Mucosa of stomach (tissue), 1 donor: Measurements from ENCODE around the gene C17orf67.

Experiments used
- H3K27me3 ChIP-seq: one replicate; pipeline ENCODE4 v1.7.0; 2013; ENCODE audit warnings: mild to moderate bottlenecking, low read length; ENCODE audit not compliant: control insufficient read depth, insufficient read depth
- H3K36me3 ChIP-seq: one replicate; pipeline ENCODE4 v1.7.0; 2013; ENCODE audit warnings: low read length; ENCODE audit not compliant: control insufficient read depth, insufficient read depth
- H3K4me1 ChIP-seq: one replicate; pipeline ENCODE4 v1.7.0; 2013; ENCODE audit warnings: mild to moderate bottlenecking, low read length; ENCODE audit not compliant: control insufficient read depth, insufficient read depth
- H3K4me3 ChIP-seq: one replicate; pipeline ENCODE4 v1.7.0; 2013; ENCODE audit warnings: low read length
- H3K9ac ChIP-seq: one replicate; pipeline ENCODE4 v1.7.0; 2013; ENCODE audit warnings: mild to moderate bottlenecking, low read length, moderate library complexity
- H3K9me3 ChIP-seq: one replicate; pipeline ENCODE4 v1.7.0; 2013; ENCODE audit warnings: mild to moderate bottlenecking, low read length, moderate library complexity; ENCODE audit not compliant: control insufficient read depth
- donor health status: Pancreatic carcinoma.

Gene C17orf67

DNA sequence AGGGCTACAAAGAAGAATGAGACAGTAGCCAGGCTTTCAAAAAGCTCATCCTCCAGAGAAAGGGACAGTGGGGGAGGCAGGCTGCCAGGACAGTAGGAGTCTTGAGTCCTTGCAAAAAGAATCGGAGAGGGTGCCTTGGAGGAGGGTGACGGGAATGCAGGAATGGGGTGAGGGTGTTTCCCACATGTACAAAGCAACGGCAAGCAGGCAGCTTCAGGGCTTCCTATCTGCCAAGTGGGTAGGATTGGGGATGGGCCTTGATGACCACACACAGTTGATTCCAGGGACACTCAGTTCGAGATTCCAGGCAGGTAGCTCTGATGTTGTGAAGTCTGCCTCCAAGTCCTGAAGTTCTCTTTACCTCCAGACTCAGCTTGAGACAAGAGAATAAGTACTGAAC is 54.4 kb downstream of the C17orf67 start:
- Histone ChIP-seq H3K9me3 (no peaks in the 10 kb centered on the region), H3K9ac (no peak overlapping the region), H3K27me3 (peaks cover 33% of the 10 kb centered on the region), H3K36me3 (no peaks in the 10 kb centered on the region), H3K4me1 (peaks cover 11% of the 10 kb centered on the region), H3K4me3 (no peak overlapping the region)

DNA sequence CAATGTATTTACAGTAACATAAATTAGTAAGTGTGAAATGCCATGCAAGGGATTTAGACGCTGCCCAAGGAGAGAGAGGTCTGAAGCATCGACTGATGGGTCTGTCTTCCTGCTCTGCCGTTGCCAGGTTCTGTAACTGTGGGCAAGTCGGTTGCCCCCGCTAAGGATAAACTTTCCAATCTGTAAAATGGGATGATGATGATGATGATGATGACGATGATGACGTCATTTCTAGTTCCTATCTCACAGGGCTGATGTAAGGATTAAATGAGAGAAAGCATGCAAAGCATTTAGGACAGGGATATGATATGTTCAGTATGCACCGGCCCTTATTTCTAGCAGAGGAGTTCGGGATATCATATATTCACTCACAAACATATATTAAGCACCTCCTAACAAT is 54.8 kb downstream of the C17orf67 start:
- H3K27me3 ChIP-seq: peaks cover 33% of the 10 kb centered on the region
- H3K9me3 ChIP-seq: no peaks in the 10 kb centered on the region
- no peak overlapping the region for H3K9ac ChIP-seq

DNA sequence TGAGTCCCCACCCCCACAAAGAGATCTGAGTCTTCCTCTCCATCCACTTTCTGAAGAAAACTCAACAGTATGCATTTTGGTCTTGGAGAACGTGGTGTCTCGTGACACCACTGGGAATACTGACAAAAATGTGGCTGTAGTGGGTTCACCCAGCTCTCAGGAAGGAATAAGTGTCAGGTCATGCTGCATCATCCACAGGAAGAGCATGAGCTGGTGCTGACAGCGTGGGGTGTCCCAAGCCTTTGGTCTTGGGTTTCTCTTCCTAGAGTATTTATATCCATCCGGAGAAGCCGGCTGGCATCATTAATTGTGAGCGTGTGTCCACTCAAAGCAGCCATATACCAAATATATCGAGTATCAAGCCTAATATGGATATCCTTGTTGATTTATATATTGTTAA is 55.9 kb downstream of the C17orf67 start:
- no peak overlapping the region for H3K4me3 ChIP-seq
- peaks cover 33% of the 10 kb centered on the region for H3K27me3 ChIP-seq
- no peaks in the 10 kb centered on the region for H3K36me3 ChIP-seq
- no peaks in the 10 kb centered on the region for H3K9me3 ChIP-seq
- H3K9ac ChIP-seq: no peak overlapping the region
- H3K4me1 ChIP-seq: peaks cover 10% of the 10 kb centered on the region

More for the DNA sequence above, 54.8 kb downstream of the C17orf67 start:
- Histone ChIP-seq H3K4me1 (peaks cover 10% of the 10 kb centered on the region), H3K4me3 (no peak overlapping the region), H3K36me3 (no peaks in the 10 kb centered on the region)

DNA sequence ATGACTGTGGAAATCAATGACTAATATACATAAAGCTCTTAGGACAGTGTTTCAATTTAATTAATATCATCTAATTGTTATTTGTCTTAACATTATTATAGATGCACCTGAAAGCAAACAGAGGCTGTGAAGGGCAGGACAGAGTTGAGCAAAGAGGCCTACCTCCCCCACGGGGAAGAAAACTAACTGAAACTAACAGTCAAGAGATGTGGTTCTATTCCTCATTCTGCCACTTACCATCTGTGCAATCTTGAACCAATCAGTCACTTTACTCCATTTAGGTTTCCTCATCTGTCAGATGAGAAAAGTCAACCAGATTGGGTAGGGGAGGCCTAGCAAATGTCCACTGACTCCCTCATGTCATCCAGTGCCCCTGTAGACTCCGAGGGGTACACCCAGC is 59.1 kb downstream of the C17orf67 start:
- Histone ChIP-seq H3K9ac (no peak overlapping the region), H3K27me3 (peaks cover 33% of the 10 kb centered on the region), H3K4me1 (peaks cover 1% of the 10 kb centered on the region), H3K4me3 (no peak overlapping the region), H3K9me3 (no peaks in the 10 kb centered on the region), H3K36me3 (no peaks in the 10 kb centered on the region)

DNA sequence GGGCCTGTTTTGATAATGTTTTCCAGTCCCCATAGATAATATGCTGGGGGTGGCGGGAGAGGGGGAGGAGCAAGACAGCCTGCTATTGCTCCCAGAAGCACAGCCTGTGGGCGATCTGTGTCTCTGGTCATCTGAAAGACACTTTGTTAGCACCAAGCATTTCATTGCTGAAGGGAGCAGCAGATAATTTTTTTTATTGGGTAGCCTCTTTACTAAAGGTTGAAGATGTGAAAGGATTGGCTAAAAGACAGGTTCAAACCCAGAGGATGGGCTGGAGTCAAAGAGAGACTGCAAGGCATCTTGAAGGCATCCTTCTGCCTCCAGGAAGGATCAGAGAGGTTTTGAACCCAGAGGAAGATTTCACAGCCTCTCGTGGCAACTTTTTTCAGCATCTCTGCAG is 60.6 kb downstream of the C17orf67 start:
- Histone ChIP-seq H3K4me1 (no peaks in the 10 kb centered on the region), H3K36me3 (no peaks in the 10 kb centered on the region), H3K9me3 (no peaks in the 10 kb centered on the region), H3K9ac (no peak overlapping the region), H3K27me3 (peaks cover 18% of the 10 kb centered on the region), H3K4me3 (no peak overlapping the region)

DNA sequence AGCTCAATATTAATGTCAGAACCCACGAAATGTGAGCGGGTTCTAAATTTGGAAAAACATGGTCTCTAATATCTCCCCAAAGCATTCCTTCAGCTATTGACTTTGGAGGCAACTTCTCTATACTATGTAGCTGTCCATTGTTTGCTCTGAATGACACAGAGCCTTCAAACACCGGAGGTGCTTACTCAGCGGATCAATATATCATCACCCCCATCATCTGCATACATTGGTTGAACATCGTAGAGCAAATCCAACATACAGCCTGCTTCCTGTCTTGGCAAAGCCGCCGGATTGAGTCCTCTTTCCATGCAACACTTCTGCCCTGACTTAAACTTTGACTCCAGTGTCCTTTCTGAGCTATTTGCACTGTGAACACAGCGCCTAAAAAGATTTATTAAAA is 61.3 kb downstream of the C17orf67 start:
- Histone ChIP-seq H3K4me1 (no peaks in the 10 kb centered on the region), H3K27me3 (peaks cover 22% of the 10 kb centered on the region), H3K9ac (no peak overlapping the region), H3K36me3 (no peaks in the 10 kb centered on the region), H3K4me3 (no peak overlapping the region), H3K9me3 (no peaks in the 10 kb centered on the region)

DNA sequence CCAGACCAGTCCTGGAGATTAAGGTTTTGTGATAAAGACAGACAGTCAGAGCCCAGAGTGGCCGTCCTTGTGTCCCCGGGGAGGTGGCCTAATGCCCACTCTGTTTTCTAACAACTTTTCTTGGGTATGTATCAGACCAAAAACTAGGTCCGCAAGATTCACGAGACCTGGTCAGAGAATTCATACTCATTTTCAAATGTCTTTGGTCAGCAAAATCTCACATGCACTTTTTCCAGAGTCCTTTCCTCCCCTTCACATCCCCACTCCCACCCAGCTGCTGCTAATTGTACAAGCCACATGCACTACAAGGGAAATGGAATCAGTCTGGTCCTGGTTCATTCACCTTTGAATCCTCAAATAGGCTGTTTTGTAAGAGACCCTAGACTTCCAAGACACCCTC is 61.7 kb downstream of the C17orf67 start:
- peaks cover 21% of the 10 kb centered on the region for H3K27me3 ChIP-seq
- no peaks in the 10 kb centered on the region for H3K4me1 ChIP-seq
- H3K9ac ChIP-seq: no peak overlapping the region
- no peaks in the 10 kb centered on the region for H3K36me3 ChIP-seq
- no peaks in the 10 kb centered on the region for H3K9me3 ChIP-seq
- no peak overlapping the region for H3K4me3 ChIP-seq

DNA sequence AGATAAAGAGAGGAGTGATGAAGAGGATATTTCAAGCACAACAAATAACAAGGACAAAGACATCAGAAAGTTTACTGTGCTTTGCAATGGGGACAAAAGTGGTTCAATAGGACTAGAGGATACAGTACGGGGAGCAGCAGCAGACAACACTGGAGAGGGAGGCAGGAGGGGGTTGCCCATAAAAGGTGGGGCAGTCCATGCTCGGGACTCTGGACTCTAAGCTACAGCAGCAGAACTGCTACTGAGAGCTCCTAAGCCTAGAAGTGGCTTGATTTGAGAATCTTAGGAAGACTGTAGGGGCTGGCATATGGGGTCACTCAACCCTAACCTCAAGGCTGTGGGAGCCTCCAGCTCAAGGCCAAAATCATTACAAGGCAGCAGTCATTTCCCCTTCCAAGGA is 62.2 kb downstream of the C17orf67 start:
- Histone ChIP-seq H3K27me3 (peaks cover 20% of the 10 kb centered on the region), H3K9me3 (no peaks in the 10 kb centered on the region), H3K9ac (no peak overlapping the region), H3K4me1 (no peaks in the 10 kb centered on the region), H3K36me3 (no peaks in the 10 kb centered on the region), H3K4me3 (no peak overlapping the region)

DNA sequence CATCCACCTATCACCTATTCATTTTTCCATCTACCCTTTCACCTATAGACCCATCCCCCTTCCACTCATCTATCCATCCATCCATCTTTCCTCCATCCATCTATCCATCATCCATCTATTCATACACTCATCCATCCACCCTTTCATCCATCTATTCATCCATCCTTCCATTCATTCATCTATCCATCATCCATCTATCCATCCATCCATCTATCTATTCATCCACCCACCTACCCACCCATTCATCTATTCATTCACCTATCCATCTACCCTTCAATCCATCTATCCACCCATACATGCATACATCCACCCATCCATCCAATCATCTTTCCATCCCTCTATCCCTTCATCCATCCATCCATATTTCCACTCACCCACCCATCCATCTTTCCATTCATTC is 63.3 kb downstream of the C17orf67 start:
- Histone ChIP-seq H3K27me3 (peaks cover 27% of the 10 kb centered on the region), H3K4me1 (no peaks in the 10 kb centered on the region), H3K9ac (no peak overlapping the region), H3K36me3 (no peaks in the 10 kb centered on the region), H3K9me3 (no peaks in the 10 kb centered on the region), H3K4me3 (no peak overlapping the region)

DNA sequence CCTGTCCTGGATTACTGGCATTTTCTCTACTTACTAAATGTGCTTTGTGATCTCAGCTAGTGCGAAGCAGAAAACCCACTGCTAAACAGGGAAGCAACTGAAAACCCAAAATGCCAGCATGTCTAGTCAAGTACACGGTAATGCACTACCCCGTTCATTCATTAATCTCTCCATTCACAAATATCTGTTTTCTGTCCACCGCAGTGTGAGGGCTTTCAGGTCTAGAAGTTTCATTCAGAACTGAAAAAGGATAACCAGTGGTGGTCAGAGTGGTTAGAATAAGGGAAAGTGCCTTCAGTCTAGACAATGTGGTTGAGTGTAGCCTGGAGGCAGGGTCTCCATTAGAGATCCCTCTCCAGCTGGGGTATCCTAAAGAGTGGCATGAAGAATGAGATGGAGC is 68.3 kb downstream of the C17orf67 start:
- Histone ChIP-seq H3K9me3 (no peaks in the 10 kb centered on the region), H3K27me3 (peaks cover 28% of the 10 kb centered on the region), H3K36me3 (no peaks in the 10 kb centered on the region), H3K9ac (no peak overlapping the region), H3K4me1 (no peaks in the 10 kb centered on the region), H3K4me3 (no peak overlapping the region)

DNA sequence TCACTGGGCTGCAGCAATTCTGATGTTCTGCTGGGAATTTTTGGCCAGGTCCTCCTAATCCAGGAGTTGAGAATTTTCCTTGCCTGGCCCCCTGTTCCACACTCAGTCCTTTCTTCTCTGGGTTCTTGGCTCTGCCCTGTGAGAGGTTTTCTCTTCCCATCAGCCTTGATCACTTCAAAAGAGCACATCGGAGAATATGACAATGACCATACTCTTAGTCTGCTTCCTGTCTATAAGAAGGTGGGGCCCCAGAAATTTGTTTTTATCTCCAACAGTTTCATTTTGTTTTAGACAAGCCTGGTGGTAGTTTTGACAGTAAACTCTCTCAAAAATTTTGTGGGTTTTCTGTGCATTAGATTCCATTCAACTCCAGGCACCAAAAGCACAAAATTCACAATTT is 70.7 kb downstream of the C17orf67 start:
- Histone ChIP-seq H3K4me3 (no peak overlapping the region), H3K9me3 (no peaks in the 10 kb centered on the region), H3K9ac (no peak overlapping the region), H3K27me3 (peaks cover 30% of the 10 kb centered on the region), H3K4me1 (no peaks in the 10 kb centered on the region), H3K36me3 (no peaks in the 10 kb centered on the region)

DNA sequence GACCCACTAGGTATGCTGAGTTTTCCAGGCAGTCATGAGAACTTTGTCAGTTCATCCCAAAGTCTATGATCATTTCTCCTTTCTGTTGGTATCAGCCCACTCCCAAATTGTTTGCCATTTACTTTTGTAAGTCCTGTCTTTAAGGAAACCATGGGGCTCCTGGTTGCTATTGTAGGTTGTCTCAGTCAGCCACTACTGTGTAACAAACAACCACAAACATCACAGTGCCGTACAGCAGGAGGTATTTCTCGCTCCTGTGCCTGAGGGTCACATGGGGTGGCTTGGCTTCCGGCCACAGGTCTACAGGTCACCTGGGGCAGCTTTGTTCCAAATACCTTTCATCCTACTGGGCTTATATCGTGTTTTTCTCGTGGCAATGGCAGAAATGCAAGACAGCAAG is 71.6 kb downstream of the C17orf67 start:
- Histone ChIP-seq H3K27me3 (peaks cover 24% of the 10 kb centered on the region), H3K4me3 (no peak overlapping the region), H3K9ac (no peak overlapping the region), H3K9me3 (no peaks in the 10 kb centered on the region), H3K4me1 (no peaks in the 10 kb centered on the region), H3K36me3 (no peaks in the 10 kb centered on the region)

DNA sequence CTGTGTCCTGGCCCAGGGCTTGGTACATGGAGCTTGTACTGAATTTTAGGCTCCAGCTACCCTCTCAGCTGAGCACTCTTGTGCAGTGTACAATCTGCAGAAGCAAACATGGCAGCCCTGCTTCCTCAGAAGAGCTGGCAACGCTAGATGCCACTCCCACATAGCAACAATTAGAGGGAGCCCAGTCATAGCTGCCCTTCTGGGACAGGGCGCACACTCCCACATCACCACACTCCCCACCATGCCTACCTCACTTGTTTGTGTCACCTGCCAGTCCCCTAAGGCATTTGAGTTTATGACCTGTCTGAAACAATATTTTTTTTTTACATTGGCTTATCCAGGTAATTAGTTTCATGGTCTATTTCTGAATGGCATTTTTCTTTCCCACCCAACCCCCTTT is 72.3 kb downstream of the C17orf67 start:
- Histone ChIP-seq H3K36me3 (no peaks in the 10 kb centered on the region), H3K4me3 (no peak overlapping the region), H3K27me3 (peaks cover 19% of the 10 kb centered on the region), H3K9me3 (no peaks in the 10 kb centered on the region), H3K9ac (no peak overlapping the region), H3K4me1 (no peaks in the 10 kb centered on the region)
